ENCODE results near the gene NREP.
"Not testable (repeated sequence)": the region's sequence is repeated elsewhere in the genome, so short reads cannot be mapped to it uniquely, and the experiment has no call there.

The NREP gene

DNA sequence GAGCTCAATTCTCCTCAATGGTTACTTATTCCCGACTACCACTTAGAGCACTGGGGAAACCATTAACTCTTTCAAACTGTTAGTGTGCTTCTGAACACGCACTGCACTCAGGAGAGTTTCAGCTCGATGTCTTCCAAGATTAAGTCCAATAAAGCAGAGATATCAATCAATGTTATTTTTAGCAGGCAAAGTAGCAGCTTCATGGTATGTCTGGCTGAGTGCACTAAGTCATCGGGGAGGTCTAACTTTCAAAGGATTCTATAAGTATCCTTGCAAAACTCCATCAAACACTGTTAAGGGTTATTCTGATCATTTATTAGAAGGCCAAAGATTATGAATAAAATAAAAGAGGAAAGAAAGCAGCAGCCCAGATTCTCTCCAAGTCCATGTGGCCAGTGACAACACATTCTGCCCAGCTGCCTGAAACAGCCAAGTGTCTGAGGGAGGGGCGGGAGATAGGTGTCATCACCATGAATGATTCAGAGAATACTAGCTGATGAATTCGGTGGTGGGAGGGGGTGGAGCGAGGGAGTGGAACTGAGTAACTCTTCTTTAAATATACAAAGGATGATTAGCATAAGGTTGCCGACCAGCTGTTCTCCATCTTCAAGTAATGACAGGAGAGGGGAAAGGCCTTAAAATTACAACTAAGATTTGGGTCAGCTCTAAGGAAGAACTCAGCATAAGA, 21.3 kb downstream of the NREP start:
- DNase-seq, result no peak

DNA sequence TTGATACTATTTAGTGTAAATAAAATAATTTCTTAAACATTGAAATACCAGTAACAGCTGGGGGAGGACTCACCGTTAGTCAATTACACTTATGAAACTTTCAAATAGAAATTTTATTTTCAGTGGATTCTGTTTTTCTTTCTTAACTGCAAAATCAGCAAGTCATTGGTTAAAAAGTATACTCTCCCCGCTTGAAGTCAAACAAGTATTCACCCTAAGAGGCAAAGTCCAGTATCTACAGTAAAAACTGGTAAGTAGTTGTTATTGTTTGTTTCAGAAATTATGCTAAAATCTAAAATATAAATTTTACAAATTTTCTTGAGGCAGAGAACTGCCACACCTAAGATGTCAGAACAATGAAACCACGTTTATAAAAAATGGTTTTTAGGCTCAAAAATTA, 22.4 kb downstream of the NREP start:
- DNase-seq, result no peak

DNA sequence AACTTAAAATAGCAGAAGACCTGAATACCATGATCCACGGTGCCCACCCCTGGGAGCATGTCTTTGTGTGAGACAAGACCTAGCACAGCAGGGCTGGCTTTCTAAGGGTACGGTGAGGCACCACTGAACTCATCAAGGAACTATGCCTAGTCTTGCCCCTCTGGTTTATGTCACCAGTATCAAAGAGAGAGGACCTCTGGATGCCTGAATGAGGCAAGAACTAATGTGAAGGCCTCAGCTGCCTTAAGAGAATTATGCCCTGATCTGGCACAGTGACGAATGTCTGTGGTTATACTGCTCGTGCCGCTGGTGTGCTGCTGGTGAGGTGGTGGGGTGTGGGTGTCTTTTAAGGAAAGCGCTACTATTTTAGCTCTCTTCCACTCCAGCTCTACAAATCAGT, 23.0 kb downstream of the NREP start:
- DNase-seq, result no peak

DNA sequence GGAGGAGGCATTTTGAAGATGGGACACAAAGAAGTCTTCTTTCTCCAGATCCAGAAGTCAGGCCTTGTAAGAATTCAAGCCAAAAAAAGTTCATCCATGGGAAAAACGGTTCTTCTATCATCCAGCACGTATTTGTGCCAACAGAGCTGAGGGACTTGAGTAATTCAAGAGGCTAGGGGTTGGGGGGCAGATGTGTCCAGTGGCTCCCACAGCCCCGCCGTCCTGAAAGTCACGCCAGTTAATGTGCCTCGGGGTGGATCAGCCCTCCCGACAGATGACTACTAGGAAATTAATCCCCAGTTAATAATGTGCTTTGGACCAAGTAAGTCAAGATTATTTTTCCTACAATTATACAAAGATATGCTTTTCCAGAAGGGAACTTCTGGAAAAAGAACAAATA, 23.4 kb downstream of the NREP start:
- DNase-seq, result no peak

DNA sequence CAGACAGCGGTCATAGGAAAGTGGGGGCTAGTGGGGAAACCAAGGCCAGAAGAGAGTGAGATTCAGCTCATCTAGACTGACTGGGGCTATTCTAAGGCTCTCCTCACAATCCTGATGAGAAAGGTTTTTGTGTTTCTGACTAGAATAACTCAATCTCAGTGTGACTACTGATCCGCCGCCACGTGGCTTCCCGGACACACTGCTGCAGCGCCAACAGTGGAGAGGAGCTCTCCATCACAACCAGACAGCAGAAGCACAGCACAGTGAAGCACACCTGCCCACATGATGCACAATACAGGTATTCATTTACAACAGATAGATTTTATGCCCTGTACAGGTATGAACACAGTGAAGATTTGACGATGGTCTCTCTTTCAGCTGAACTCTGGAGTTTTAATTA, 25.4 kb downstream of the NREP start:
- DNase-seq, result no peak

DNA sequence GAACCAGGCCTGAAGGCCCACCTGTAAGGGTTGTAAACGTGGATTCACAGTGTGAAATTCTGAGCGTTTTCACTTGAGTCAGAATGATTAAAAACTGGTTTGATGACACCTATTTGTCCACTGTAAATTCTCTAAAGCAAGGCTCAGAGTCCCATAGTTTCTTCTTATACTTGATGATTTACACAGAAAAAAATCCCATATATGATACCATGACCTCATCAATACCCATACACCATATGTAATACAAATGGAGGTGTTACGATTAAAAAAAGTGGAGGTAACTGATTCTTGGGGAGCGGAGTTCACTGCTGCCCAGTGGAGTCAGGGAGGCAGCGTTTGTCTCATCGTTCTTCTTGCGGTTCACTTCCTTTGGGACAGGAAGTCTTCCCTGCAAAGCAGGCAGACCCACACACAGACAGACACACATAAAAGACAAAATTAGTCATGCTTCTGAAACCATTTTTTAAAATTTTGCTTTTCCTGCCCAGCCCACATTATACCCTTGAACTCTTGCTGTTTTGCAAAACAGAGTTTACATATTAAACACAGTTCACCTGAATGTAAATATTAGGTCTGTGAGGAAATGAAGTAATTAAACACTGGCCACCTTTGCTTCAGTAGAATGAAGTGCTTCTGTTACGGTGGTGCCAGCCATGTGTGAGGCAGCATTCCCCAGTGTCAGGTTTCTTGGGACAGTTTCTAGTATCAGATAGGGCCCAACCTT, 26.2 kb downstream of the NREP start:
- DNase-seq, result peak; percentile 3 to 23

DNA sequence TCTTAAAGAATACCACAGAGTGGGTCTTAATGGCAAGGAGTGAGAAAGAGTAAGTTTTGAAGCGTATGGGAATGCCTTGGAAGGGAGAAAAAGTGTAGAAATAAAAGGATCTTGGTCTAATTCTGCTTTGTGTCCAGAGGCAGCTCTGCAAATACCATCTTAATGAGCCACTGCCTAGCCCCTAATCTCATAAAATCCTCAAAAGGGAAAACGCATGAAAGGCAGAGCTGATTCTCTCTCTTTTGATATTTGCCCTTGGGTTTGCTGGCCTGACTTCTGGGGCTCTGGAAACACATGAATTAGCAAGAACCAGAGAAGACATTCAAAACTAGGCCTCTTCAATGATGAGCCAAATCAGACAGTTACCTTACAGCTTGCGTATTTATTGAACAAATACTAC, 28.1 kb downstream of the NREP start:
- no peak for DNase-seq

DNA sequence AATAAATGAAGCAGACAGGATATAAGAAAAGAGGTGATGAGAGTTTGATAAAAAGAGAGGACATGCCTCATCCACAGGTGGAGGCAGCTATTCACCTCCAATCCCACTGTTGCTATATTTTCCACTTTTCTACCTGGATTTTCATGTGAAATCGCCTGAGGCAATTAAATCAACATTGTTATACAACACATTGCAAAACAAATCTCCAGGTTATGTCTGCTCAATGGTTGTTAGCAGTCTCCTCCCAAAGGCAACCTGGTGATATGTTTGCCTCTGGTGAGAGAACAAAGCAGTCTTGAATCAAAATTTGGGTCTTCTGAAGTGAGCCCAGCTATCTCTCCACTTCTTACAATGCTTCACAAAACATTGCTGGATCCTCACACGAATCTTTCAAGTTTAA, 30.0 kb downstream of the NREP start:
- DNase-seq, result no peak

DNA sequence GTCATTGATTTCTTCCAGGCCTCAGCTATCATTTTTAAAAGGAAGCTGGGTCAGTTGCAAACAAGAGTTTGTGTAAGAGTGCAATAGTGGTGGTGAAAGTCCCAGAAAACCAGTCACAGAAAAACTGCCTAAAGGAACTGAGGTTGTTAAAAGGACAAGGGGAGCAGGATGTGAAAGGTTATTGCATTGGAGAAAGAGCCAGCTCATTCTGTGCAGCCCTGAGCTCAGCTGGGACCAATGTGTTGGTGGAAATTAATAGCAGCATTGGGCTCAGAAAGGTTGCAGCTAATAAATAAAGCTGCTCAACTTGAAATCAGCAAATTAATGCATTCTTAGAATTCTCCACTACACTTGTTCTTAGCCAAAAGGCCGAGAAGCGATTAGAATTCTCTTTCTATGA, 34.9 kb downstream of the NREP start:
- DNase-seq, result no peak

DNA sequence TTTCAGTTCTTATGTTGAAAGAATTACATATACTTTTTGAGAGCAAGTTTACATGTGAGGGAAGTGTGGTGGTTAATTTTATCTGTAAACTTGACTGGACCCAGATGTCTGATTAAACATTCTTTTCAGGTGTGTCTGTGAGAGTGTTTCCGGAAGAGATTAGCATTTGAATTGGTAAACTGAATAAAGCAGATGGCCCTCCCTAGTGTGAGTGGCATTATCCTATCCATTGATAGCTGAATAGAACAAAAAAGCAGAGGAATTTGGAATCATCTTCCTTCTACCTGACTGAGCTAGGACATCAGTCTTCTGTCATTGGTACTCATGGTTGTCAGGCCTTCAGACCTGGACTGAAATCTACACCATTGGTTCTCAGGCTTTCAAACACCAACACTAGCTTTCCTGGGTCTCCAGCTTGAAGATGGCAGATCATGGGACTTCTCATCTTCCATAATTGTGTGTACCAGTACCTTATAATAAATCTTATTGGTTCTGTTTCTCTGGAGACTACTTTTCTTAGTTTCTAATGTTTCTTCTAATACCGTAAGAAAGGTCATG, 36.6 kb downstream of the NREP start:
- DNase-seq, result no peak

DNA sequence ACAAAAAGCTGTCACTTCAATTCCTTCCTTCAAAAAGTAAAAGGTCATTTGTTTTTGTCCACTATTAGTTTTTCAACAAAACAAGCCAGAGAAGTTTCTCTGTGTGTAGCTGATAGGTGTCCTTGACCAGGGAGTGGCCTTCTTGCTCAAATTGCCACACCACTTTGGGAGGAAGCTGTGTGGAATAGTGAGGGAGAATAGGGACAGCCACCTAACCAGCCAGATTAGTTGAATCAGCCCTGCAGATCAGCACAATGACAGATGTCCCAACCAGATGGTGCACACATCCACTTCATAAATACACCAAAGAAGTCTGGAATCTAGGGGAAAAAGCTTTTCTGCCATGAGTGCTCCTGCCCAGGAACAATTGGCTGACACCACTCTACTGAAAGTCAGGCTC, 37.2 kb downstream of the NREP start:
- DNase-seq, result no peak

DNA sequence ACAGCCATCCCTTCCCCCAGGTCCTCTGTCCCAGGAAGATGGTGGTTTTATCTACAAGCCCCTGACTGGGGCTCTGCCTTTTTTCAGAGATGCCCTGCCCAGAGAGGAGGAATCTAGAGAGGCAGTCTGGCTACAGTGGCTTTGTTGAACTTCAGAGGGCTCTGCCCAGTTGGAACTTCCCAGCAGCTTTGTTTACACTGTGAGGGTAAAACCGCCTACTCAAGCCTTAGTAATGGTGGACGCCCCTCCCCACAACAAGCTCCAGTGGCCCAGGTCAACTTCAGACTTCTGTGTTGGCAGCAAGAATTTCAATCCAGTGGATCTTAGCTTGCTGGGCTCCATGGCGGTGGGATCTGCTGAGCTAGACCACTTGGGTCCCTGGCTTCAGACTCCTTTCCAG, 40.2 kb downstream of the NREP start:
- not testable (repeated sequence) for DNase-seq

DNA sequence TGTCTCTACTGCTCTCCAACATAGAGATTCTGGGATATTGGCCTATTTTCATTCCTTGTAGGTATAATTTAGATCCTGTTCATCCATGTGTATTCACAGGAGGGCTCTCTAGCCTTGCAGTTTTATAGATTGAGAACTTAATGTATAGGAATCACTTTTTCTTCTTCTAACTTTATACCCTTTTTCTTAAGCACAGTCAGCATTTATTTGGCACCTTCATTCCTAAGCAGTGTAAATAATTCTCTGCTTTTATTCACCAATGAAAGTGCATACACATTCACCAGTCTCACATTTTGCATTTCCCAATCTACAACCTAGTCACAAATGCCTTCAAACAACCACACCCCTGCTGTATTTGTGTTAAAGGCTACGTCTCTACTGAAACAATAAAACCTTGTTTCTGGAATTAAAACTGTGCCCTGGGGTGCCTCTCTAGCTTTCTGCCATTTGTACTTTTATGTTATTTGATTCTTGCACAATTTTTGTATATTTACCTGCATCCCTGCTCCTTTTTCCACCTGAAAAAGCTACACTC, 49.3 kb downstream of the NREP start:
- DNase-seq, result no peak

DNA sequence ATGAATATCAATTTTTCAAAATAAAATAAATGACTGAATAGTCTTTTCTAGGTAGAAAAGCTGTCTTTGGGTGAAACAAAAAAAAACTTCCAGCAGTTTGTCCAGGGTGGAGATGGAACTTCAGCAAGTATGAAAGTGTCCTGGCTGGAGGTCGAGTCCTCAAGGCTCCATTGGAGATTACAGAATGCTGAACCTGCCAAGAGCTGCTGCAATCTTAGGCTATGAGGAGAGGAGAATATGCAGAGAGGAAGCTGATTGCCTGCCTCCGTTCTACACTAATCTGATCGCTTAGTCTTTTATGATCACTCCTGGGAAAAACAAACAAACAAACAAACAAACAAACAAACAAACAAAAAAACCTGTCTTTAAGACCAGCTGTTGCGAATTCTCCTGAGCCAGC, 50.6 kb downstream of the NREP start:
- no peak for DNase-seq

DNA sequence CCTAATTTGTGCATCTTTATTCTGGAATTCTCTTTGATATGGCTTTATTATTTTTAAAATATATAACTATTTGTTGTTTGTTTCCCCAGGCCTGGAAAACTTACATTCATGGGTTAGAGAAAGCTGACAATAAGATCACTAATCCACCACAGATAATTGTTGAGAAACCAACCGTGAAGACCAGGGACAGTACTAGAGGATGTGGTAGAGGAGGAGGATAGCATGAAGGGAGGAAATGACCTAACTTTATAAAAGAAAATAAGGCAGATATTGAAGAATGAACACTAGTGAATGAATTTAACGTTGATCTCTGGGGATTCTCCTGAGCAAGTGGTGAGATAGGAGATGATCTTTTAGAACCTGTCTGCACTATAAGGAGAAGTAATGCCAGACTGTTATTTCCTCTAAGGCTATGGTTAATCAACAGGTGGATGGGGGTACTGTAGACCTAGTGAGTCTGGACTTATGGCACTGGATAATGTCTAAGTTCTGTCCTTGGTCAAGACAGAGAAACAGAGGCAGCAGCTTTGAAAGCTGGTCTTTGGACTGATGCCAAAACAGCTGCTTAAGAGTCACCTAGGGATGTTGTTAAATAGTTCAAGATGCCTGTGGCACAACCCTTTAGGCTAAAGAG, 52.4 kb downstream of the NREP start:
- DNase-seq, result no peak

DNA sequence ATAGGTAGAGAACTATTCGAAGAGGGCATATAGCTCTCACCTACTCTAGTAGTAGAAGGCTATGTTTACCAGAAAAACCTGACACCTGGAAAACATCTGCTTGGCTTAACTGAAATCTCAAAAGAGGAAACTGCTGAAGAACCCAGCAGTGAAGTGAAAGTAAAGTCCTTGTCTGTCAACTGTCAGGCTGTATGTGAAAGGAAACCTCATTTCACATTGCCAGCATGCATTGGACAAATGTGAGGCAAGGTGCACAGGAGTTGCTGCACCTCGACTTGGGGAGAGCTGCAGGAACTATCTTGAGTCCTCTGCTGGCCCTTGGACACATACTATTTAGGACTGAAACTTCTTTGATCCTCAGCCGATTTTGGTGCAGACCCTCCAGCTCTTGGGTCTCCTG, 53.3 kb downstream of the NREP start:
- no peak for DNase-seq

DNA sequence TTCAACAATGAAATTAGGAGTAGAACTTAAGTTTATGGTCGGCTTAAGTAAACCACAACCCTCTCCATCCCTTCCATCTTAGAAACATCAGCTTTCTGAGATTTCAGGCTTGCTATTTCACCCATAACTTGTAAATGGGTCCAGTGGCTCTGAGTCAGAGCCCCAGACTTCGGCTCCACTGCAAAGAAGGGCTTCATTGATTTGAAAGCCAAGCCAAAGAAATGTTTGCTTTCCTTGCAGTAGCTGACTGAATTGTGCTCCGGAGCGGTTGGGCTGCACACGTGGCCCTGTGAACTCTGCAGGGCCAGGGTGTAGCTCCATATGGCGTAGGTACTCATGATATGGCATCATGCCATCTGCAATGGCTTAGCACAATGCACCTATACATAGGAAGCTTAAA, 57.0 kb downstream of the NREP start:
- DNase-seq, result peak in 1 of 2 experiments; percentile 0

DNA sequence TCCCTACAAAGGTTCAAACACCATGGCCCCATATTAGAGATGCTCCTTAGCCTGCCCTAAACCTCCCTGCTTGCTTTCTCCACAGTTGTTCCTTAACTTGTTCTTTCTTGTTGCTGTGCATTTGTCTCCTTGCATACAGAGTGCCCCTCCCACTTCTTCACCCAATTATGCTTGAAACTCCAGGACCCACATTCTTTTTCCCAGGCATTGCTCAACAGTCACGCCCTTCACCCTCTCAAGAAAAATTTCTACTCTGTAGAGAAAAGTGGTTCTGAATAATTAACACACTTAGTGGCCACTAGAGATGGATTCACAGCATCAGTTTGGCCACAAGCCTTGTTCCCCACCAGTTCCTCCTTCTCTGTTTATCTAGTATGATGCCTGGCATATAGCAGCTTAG, 57.7 kb downstream of the NREP start:
- DNase-seq, result no peak

DNA sequence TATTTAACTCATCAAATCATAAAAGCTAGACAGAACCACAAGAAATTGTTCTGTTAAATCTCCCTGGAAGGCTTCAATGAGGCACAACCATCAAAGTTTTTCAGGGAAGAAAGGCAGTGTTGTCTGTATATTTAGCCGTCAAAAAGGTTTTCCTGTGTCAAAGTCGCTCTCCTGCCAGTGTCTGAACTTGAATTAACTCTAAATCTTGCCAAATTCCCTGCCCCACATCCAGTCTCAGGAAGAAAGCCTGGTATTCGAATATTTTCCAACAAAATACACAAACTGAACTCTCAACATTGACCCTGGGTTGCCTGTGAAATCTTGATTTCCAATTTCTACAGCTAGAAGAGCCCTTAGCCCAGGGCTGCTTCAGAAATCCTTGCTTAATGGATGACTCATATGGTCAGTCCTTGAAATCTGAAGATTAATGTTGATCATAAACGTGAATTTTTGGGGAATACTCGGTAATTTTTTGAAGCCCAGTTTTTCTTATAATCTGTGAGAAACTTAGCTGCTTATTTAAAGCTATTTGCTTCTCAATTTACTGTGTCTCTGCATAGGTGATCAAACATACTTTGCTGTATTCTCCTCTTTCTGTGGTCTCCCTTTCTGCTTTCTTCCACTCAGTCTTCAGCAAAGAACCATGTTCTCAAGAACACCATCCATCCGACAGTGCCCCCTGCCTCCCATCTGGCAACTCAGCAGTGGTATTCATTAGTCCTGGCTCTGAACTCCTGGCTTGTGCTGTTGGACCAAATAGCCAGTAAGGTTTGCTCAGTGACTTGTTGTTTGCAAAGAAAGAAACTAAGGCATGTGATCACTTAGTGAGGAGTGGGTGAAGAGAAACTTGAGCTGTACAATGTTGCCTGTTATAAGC, 58.9 kb downstream of the NREP start:
- no peak for DNase-seq

DNA sequence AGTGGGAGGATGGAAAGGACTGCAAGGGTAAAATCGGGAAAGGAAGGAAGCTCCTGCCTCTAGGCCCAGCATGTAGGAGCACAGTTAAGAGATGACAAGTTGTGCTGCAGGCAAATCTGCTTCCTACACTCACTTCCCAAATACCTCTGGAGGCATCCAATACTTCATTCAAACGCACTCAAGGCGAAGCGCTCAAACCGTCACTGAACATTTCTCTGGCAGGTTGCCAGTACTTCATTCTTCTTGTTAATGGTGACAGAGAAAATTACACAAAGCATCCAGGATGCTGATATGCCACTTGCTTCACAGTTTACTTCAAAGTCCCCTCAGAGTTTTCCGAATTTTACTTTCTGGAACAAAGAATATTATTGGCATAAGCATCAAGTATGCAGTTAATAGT, 59.8 kb downstream of the NREP start:
- peak; percentile 7 to 8 for DNase-seq

DNA sequence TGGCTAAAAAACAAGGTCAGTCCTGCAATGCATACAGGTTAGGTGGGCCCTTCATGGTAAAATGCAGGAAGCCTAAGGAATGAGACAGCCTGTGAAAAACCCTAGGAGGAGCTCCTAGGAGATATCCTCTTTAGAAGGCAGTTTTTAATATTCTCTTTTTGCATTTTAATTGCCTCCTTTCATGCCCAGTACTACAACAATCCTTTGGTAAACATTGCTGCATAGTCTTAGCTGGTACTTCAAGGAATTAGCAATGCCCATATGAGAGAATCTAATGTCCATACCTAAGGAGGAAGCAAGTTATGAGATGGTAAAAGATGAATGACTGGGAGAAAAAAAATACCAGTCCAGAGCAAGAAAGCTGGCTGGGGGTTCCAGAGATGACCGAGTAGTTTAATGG, 61.0 kb downstream of the NREP start:
- no peak for DNase-seq

DNA sequence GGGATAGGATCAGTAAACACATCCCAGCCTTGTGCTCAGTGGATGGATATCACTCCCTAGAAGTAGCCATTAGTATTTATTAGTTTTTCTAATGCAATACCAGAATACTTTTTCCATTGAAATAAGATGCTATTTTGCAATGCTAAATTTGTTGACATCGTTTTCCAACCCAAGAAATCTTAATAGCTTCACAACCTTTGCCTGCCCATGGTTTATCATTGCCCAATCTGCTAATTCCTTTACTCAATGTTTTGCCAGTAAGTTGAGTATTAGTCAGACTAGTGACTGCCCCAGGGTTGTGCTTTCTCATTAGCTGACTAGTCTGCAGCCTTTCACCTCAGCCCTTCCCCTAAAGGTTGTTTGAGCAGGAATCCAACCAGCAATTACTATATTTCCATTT, 62.9 kb downstream of the NREP start:
- no peak for DNase-seq

DNA sequence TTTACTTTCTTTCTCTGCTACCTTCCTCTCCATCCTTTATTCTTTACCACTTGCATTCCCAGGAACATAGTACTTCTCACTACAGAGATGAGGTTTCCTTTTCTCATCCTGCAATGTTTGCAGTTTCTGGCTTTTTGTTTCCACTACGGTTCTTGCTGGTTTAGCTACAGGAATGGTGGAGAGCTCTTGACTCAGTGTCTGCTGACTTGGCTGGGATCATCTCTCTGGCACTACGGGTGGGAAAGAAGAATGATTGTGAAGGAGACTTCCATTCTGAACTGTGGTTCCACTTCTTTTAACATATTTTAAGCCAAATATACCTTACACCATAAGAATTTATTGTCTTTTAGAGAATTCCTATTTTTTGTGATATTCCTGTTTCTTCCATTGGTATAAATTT, 65.1 kb downstream of the NREP start:
- no peak for DNase-seq

Data from NCI-H2081 (cell line).